OCI-LY7 (cell line): Measurements from ENCODE around the gene FAM81A.

ENCODE experiments used
- CTCF ChIP-seq: fragments of 200-600 bp; sonication (generic); conservative IDR thresholded peaks from 2 replicates; pipeline ENCODE4 v1.5.1; 2014; ENCODE audit warnings: mild to moderate bottlenecking, antibody characterized with exemption, low read length, moderate library complexity, mixed read lengths
- EZH2phosphoT487 ChIP-seq: fragments of 200-600 bp; sonication (generic); IDR thresholded peaks from 2 replicates; pipeline ENCODE4 v1.6.1; 2018; ENCODE audit warnings: low read depth, borderline replicate concordance, mild to moderate bottlenecking, mixed run types, antibody characterized with exemption, low read length, moderate library complexity, mixed read lengths

GRCh38 chr15:59558851-59559250, 120.9 kb downstream of the FAM81A start:
- no peak for TF ChIP-seq CTCF
- no peak for TF ChIP-seq EZH2phosphoT487
